HUES48 (cell line): ENCODE data around the gene FLVCR2.

Experiments used
- H3K27ac ChIP-seq: one replicate; pipeline ENCODE4 v1.7.0; 2013; ENCODE audit warnings: low read depth, low read length, inconsistent platforms
- H3K27me3 ChIP-seq: 2 replicates; pipeline ENCODE4 v1.6.1; 2013; ENCODE audit warnings: mild to moderate bottlenecking, low read length; ENCODE audit not compliant: control insufficient read depth, insufficient read depth
- H3K36me3 ChIP-seq: 2 replicates; pipeline ENCODE4 v1.6.1; 2013; ENCODE audit warnings: low read length; ENCODE audit not compliant: control insufficient read depth, insufficient read depth
- H3K4me1 ChIP-seq: 2 replicates; pipeline ENCODE4 v1.6.1; 2013; ENCODE audit warnings: mild to moderate bottlenecking, low read length; ENCODE audit not compliant: control insufficient read depth, insufficient read depth
- H3K4me3 ChIP-seq: 2 replicates; pipeline ENCODE4 v1.5.1; 2013; ENCODE audit warnings: mild to moderate bottlenecking, low read depth, low read length
- H3K9ac ChIP-seq: 2 replicates; pipeline ENCODE4 v1.6.1; 2013; ENCODE audit warnings: mild to moderate bottlenecking, low read depth, low read length, moderate library complexity
- H3K9me3 ChIP-seq: 2 replicates; pipeline ENCODE4 v1.6.1; 2013; ENCODE audit warnings: low read length; ENCODE audit not compliant: control insufficient read depth, insufficient read depth

FLVCR2 gene

GRCh38 chr14:75649773-75650172 lies 71.4 kb downstream of the FLVCR2 start:
- Histone ChIP-seq H3K4me1 (no peaks in the 10 kb centered on the region), H3K27me3 (no peaks in the 10 kb centered on the region), H3K27ac (no peak overlapping the region), H3K9ac (no peak overlapping the region), H3K36me3 (peaks cover 63% of the 10 kb centered on the region), H3K4me3 (no peak overlapping the region), H3K9me3 (no peaks in the 10 kb centered on the region)

DNA sequence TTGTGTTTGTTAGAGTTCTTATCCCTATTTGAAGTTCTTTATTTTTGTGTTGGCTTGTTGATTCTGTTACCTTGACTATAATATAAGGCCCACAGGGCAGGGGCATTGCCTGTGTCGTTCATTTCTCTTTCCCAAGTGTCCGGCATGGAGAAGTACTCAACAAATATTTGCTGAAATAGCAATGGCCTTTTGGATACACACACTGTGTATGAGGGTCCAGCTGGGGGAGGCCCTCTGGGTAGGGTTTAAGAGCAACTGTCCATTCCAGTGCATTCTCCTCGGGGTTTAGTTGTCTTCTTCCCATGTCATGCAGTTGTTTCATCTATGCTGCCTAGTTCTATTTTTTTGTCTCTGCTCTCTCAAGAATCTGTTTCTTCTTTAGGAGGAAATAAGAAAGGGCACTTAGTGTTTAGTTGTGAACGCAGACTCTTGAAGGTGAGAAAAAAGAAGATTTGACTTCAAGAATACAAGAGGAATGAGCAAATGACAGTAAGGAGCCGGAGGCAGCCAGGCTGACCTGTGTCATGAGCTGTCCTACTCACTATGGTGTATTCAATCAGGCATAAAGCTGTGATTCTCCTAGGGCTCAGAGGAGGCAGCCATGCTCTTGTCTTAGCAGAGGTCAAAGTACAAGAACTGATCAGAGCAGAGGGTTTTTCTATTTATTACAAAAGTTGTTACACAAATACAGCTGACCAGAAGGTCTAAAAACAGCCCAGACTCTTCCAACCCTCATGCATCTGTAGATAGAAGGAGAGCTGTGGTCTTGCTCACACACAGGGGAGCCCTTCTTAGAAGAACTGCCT lies 72.0 kb downstream of the FLVCR2 start:
- H3K4me1 ChIP-seq = no peaks in the 10 kb centered on the region
- H3K9ac ChIP-seq = no peak overlapping the region
- peaks cover 70% of the 10 kb centered on the region for H3K36me3 ChIP-seq

DNA sequence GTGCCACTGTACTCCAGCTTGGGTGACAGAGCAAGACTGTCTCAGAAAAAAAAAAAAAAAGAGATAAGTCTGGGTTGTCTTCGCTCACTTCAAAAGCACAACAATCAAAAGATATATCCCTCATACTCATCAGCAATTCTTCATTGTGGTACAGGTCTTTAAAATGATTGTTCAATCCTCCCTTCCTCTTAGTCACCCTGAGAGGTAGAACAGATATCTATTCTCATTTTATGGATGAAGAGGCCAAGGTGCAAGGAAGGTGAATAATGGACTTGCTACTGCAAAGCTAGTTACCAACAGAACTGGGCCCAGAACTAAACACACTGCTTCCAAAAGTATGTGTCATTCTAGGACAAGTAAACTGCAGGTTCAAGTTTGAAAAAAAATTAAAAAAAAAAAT lies 75.1 kb downstream of the FLVCR2 start:
- Histone ChIP-seq H3K27me3 (no peaks in the 10 kb centered on the region), H3K4me1 (no peaks in the 10 kb centered on the region), H3K4me3 (no peak overlapping the region), H3K9ac (no peak overlapping the region), H3K36me3 (peaks cover 86% of the 10 kb centered on the region), H3K27ac (no peak overlapping the region), H3K9me3 (no peaks in the 10 kb centered on the region)

More for the DNA sequence above, 72.0 kb downstream of the FLVCR2 start:
- Histone ChIP-seq H3K27ac (no peak overlapping the region), H3K4me3 (no peak overlapping the region), H3K27me3 (no peaks in the 10 kb centered on the region), H3K9me3 (no peaks in the 10 kb centered on the region)

GRCh38 chr14:75654127-75654732 lies 75.8 kb downstream of the FLVCR2 start:
- no peak overlapping the region for H3K4me3 ChIP-seq
- H3K27me3 ChIP-seq = no peaks in the 10 kb centered on the region
- no peaks in the 10 kb centered on the region for H3K4me1 ChIP-seq
- no peak overlapping the region for H3K9ac ChIP-seq
- H3K27ac ChIP-seq = no peak overlapping the region
- H3K9me3 ChIP-seq = no peaks in the 10 kb centered on the region
- H3K36me3 ChIP-seq = peaks cover 88% of the 10 kb centered on the region

- H3K9me3 ChIP-seq = no peaks in the 10 kb centered on the region
- H3K27me3 ChIP-seq = no peaks in the 10 kb centered on the region
- no peaks in the 10 kb centered on the region; the same call in 1 of the 2 replicates for H3K4me1 ChIP-seq
- no peak overlapping the region for H3K27ac ChIP-seq
- H3K4me3 ChIP-seq = no peak overlapping the region
- H3K36me3 ChIP-seq = peaks cover 78% of the 10 kb centered on the region
- H3K9ac ChIP-seq = no peak overlapping the region
Observed at GRCh38 chr14:75655235-75655634, 76.8 kb downstream of the FLVCR2 start.

DNA sequence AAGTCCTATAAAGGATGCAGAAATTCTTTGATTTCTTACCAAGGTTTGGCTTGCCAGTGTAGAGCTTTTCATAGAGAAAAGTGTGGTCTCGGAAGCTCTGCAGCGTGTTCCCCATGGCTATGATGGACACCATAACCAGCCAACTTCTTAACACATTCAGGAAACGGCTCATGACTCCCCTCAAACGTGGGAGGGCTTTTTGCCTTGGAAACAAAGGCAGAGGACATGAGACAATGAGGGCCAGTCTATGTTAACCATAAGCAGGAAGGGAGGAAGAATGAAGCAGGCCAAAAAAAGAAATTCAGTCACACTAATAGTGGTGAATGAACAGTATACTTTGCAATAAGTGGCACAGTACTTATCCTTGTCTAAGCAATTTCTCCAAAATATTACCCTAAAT lies 78.9 kb downstream of the FLVCR2 start:
- peaks cover 57% of the 10 kb centered on the region for H3K36me3 ChIP-seq
- H3K9ac ChIP-seq = no peak overlapping the region
- no peaks in the 10 kb centered on the region for H3K9me3 ChIP-seq
- H3K4me1 ChIP-seq = no peaks in the 10 kb centered on the region; the same call in 1 of the 2 replicates
- H3K4me3 ChIP-seq = no peak overlapping the region
- no peak overlapping the region for H3K27ac ChIP-seq
- no peaks in the 10 kb centered on the region for H3K27me3 ChIP-seq

- no peaks in the 10 kb centered on the region; the same call in 1 of the 2 replicates for H3K4me1 ChIP-seq
- H3K9me3 ChIP-seq = no peaks in the 10 kb centered on the region
- H3K36me3 ChIP-seq = peaks cover 51% of the 10 kb centered on the region
- H3K27ac ChIP-seq = no peak overlapping the region
- no peak overlapping the region for H3K4me3 ChIP-seq
- H3K27me3 ChIP-seq = no peaks in the 10 kb centered on the region
- H3K9ac ChIP-seq = no peak overlapping the region
Observed at GRCh38 chr14:75658957-75659356, 80.5 kb downstream of the FLVCR2 start.

DNA sequence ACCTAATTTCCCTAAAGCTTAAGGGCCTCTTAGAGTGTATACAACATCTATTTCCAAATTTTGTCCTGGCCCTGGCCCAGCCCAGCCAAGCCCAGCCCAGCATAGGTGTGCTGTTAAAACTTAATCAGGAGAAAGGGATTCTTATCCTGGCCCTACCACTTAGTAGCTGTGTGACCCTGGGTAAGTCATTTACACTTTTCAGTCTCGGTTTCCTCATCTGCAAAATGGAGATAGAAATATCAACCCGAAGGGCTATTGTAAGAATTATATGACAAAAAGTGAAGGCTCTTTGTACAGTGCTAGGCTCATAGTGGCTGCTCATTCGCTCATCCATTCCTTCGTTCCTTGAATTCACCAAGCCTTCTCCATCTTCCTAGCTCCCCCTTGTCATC lies 81.8 kb downstream of the FLVCR2 start:
- Histone ChIP-seq H3K27me3 (no peaks in the 10 kb centered on the region), H3K9ac (peak overlapping the region; percentile 60), H3K4me3 (peak overlapping the region; percentile 96), H3K4me1 (no peaks in the 10 kb centered on the region; the same call in 1 of the 2 replicates), H3K27ac (peak overlapping the region; percentile 97), H3K9me3 (no peaks in the 10 kb centered on the region), H3K36me3 (peaks cover 53% of the 10 kb centered on the region)

DNA sequence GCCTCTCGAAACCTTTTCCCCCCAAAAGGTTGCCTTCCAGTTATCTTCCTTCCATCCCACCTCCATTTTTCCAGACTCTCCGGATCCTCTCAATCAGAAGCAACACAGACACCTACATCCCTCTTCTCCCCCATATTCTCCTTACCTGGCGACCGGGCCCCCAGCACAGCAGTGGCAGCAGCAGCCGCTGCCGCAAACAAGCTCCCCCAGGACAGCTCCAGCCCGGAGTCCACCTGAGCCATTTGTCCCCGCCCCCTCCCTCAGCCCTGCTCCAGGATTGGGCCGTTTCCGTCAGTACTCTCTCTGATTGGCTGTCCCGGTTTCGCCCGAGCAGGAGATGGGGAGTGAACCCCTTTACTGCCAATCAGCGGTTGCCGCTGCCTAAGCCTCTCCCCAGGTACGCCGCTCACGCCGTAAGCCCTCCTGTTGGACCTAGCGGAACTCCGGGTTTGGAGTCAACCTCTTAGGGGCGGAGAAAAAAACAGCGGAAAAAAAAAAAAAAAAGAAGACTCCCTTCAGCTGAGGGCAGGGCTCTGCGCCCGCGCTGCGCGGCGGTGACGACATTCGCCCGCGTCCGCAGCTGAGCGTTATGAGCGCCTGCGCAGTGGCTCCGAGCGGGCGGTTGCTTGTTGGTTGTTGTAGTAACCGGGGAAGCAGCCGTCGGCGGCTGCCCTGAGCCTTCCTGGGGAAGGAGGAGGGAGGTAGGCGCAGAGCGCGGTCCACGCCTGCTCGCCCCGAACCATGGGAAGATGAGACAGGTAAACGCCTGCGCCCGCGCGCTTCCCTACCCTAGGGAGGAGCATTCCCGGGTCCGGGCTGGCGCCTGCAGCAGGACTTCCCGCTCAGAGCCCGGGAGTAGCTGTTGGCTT lies 82.4 kb downstream of the FLVCR2 start, which contains the start of the genes ERG28 and TTLL5:
TSS of gene ERG28 (minus strand) at position 247 of the 869 bp plus-strand sequence. CDS start 3,374 bp downstream, outside the sequence.
TSS of gene TTLL5 (plus strand) at position 617 of the 869 bp plus-strand sequence. CDS start 1,904 bp downstream, outside the sequence.
- Histone ChIP-seq H3K4me1 (no peaks in the 10 kb centered on the region; the same call in 1 of the 2 replicates), H3K36me3 (peaks cover 49% of the 10 kb centered on the region), H3K27ac (peak within 1 kb of the TSS; percentile 97), H3K27me3 (no peaks in the 10 kb centered on the region), H3K9me3 (no peaks in the 10 kb centered on the region), H3K9ac (peak within 1 kb of the TSS; percentile 73), H3K4me3 (peak within 1 kb of the TSS; percentile 96)

DNA sequence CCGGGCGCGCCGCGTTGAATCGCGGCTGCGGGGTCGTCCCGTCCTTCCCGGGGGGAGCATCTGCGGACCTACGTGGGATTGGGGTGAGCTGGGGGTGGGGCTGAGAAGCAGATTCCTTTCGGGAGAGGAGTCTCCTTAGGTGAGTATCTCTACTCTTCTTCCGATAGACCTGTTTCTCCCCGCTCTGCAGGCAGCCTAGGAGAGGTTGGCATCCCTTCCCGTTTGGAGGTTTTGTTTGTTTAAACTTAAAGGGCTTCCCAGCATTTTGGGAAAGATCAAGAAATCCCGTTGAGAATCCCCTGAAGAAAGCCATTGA lies 83.0 kb downstream of the FLVCR2 start:
- peak overlapping the region; percentile 97 for H3K27ac ChIP-seq
- H3K4me1 ChIP-seq = no peaks in the 10 kb centered on the region; the same call in 1 of the 2 replicates
- peaks cover 47% of the 10 kb centered on the region for H3K36me3 ChIP-seq
- H3K9ac ChIP-seq = peak overlapping the region; percentile 73
- H3K9me3 ChIP-seq = no peaks in the 10 kb centered on the region
- peak overlapping the region; percentile 96 for H3K4me3 ChIP-seq
- H3K27me3 ChIP-seq = no peaks in the 10 kb centered on the region
